Fibroblast of skin of right quadriceps (primary cell): ENCODE data around the gene TEX2.
"Not testable (repeated sequence)": the region's sequence is repeated elsewhere in the genome, so short reads cannot be mapped to it uniquely, and the experiment has no call there.

ENCODE experiments used
- DNase-seq: peaks from one replicate; pipeline ENCODE4 v3.0.0-alpha.2; 2013

The TEX2 gene

GRCh38 chr17:64180089-64181073 is 82.7 kb downstream of the TEX2 start:
- peak; percentile 19 for DNase-seq

GRCh38 chr17:64179024-64179423 is 84.0 kb downstream of the TEX2 start:
- DNase-seq = not testable (repeated sequence)

- peak; percentile 20 for DNase-seq
These were observed 84.8 kb downstream of the TEX2 start for GRCh38 chr17:64178011-64178825.

- no peak for DNase-seq
These were observed 85.6 kb downstream of the TEX2 start for GRCh38 chr17:64177311-64178010.

- DNase-seq = no peak
These were observed 86.5 kb downstream of the TEX2 start for GRCh38 chr17:64176556-64176955.

- peak; percentile 20 for DNase-seq
These were observed 88.2 kb downstream of the TEX2 start for GRCh38 chr17:64174686-64175456.

GRCh38 chr17:64173646-64174045 is 89.4 kb downstream of the TEX2 start:
- no peak for DNase-seq

- no peak for DNase-seq
These were observed 90.5 kb downstream of the TEX2 start for GRCh38 chr17:64172510-64172909.

GRCh38 chr17:64171041-64171440 is 92.0 kb downstream of the TEX2 start:
- DNase-seq = no peak

GRCh38 chr17:64170286-64170685 is 92.8 kb downstream of the TEX2 start:
- no peak for DNase-seq

- DNase-seq = not testable (repeated sequence)
These were observed 95.4 kb downstream of the TEX2 start for GRCh38 chr17:64167666-64168065.

GRCh38 chr17:64166876-64167275 is 96.2 kb downstream of the TEX2 start:
- no peak for DNase-seq

- DNase-seq = no peak
These were observed 97.7 kb downstream of the TEX2 start for GRCh38 chr17:64165347-64165746.

- DNase-seq = no peak
These were observed 98.3 kb downstream of the TEX2 start for GRCh38 chr17:64164596-64165285.

- no peak for DNase-seq
These were observed 99.6 kb downstream of the TEX2 start for GRCh38 chr17:64163468-64163867.

GRCh38 chr17:64162554-64162953 is 100.5 kb downstream of the TEX2 start:
- no peak for DNase-seq

GRCh38 chr17:64161380-64162176 is 101.5 kb downstream of the TEX2 start:
- no peak for DNase-seq

- peak; percentile 71 for DNase-seq
These were observed 102.7 kb downstream of the TEX2 start for GRCh38 chr17:64160378-64160777.

GRCh38 chr17:64158831-64159590 is 104.0 kb downstream of the TEX2 start:
- no peak for DNase-seq

GRCh38 chr17:64158406-64158805 is 104.7 kb downstream of the TEX2 start:
- no peak for DNase-seq
